SK-N-SH (cell line): ENCODE data around the gene ILF3. TPM values are rescaled to one million over a fixed set of nuclear protein-coding genes. Genes with fewer than 3 reads are reported as not detected.

Experiments
- CTCF ChIA-PET: fragments of 300-600, 350-600 bp; formaldehyde crosslinking; extraction: SDS; loops from one replicate; lab custom pipeline; 2021; lab: Yijun Ruan, JAX
- POLR2A ChIA-PET: fragments of 350-600 bp; sonication (Branson Sonifier 250); formaldehyde crosslinking; extraction: SDS; loops from one replicate; lab custom pipeline; 2020; ENCODE audit warnings: antibody characterized with exemption, inconsistent platforms; lab: Yijun Ruan, JAX
- DNase-seq: peaks from one replicate; pipeline ENCODE4 v3.0.0; 2012
- H2AFZ ChIP-seq: fragments of 200-600 bp; sonication (generic); 2 replicates; pipeline ENCODE4 v1.8.1; 2016; ENCODE audit warnings: antibody characterized with exemption, mild to moderate bottlenecking, low read depth
- H3F3A ChIP-seq: fragments of 200-600 bp; sonication (generic); replicated peaks from 2 replicates; pipeline ENCODE3; 2016; ENCODE audit warnings: antibody characterized with exemption, mild to moderate bottlenecking; ENCODE audit not compliant: insufficient read depth
- H3K27ac ChIP-seq, 2 experiments: fragments of 200-500 bp in 1 of 2; fragments of 200-600 bp in 1 of 2; sonication (Bioruptor generic) in 1 of 2; sonication (generic), shearing (Covaris generic) in 1 of 2; 2 replicates each; pipeline versions ENCODE4 v1.5.1 to v1.6.1; 2014 to 2016; ENCODE audit warnings: low read depth in 2 of 2, inconsistent platforms in 1 of 2, low read length in 1 of 2, mild to moderate bottlenecking in 1 of 2, mixed read lengths in 1 of 2
- H3K27me3 ChIP-seq: fragments of 200-600 bp; sonication (generic), shearing (Covaris generic); 2 replicates; pipeline ENCODE4 v1.6.1; 2016; ENCODE audit warnings: mixed run types; ENCODE audit not compliant: insufficient read depth
- H3K36me3 ChIP-seq, 2 experiments: fragments of 200-500 bp in 1 of 2; fragments of 200-600 bp in 1 of 2; sonication (Bioruptor generic) in 1 of 2; sonication (generic) in 1 of 2; replicated peaks in 1 of 2; 2 replicates each; pipeline versions ENCODE3 to v1.5.1; 2014 to 2016; ENCODE audit warnings: low read length in 1 of 2, mild to moderate bottlenecking in 1 of 2; ENCODE audit not compliant: insufficient read depth in 2 of 2, control insufficient read depth in 1 of 2
- H3K4me1 ChIP-seq, 2 experiments: fragments of 200-500 bp in 1 of 2; fragments of 200-600 bp in 1 of 2; sonication (Bioruptor generic) in 1 of 2; sonication (generic), shearing (Covaris generic) in 1 of 2; 2 replicates each; pipeline versions ENCODE4 v1.5.1 to v1.6.1; 2014 to 2016; ENCODE audit warnings: low read depth in 1 of 2, low read length in 1 of 2, mixed run types in 1 of 2; ENCODE audit not compliant: insufficient read depth in 2 of 2, control insufficient read depth in 1 of 2
- H3K4me2 ChIP-seq: fragments of 200-600 bp; sonication (generic), shearing (Covaris generic); 2 replicates; pipeline ENCODE4 v1.6.1; 2017; ENCODE audit warnings: mixed run types
- H3K4me3 ChIP-seq, 2 experiments: fragments of 200-500 bp in 1 of 2; fragments of 200-600 bp in 1 of 2; sonication (Bioruptor generic) in 1 of 2; sonication (generic), shearing (Covaris generic) in 1 of 2; 2 replicates each; pipeline versions ENCODE4 v1.5.1 to v1.8.1; 2014 to 2016; ENCODE audit warnings: low read depth in 2 of 2, inconsistent platforms in 1 of 2, low read length in 1 of 2, mild to moderate bottlenecking in 1 of 2, mixed read lengths in 1 of 2, moderate library complexity in 1 of 2
- H3K79me2 ChIP-seq: fragments of 200-600 bp; sonication (generic); 2 replicates; pipeline ENCODE4 v1.8.1; 2017; ENCODE audit warnings: mild to moderate bottlenecking; ENCODE audit not compliant: insufficient read depth
- H3K9ac ChIP-seq: fragments of 200-600 bp; sonication (generic); 2 replicates; pipeline ENCODE4 v1.6.1; 2017; ENCODE audit warnings: mixed run types
- H3K9me2 ChIP-seq: fragments of 200-600 bp; sonication (generic); 2 replicates; pipeline ENCODE4 v1.6.1; 2017; ENCODE audit warnings: mixed run types
- H3K9me3 ChIP-seq: fragments of 200-600 bp; sonication (generic); 2 replicates; pipeline ENCODE4 v1.6.1; 2017; ENCODE audit warnings: mixed run types, mild to moderate bottlenecking, moderate library complexity
- H4K20me1 ChIP-seq: fragments of 200-600 bp; sonication (generic); 2 replicates; pipeline ENCODE4 v1.6.1; 2017; ENCODE audit warnings: mild to moderate bottlenecking, mixed run types; ENCODE audit not compliant: insufficient read depth
- NFIC ChIP-seq: IDR thresholded peaks from 2 replicates; pipeline ENCODE4 v1.4.0; 2012; ENCODE audit warnings: borderline replicate concordance
- POLR2AphosphoS5 ChIP-seq: IDR thresholded peaks from 2 replicates; pipeline ENCODE4 v1.6.1; 2012; ENCODE audit warnings: low read depth, low read length
- RCOR1 ChIP-seq: fragments of 150-350 bp; IDR thresholded peaks from 2 replicates; pipeline ENCODE4 v1.6.1; 2017; ENCODE audit warnings: antibody characterized with exemption, low read length
- RFX5 ChIP-seq: IDR thresholded peaks from 2 replicates; pipeline ENCODE4 v1.6.1; 2012; ENCODE audit warnings: mild to moderate bottlenecking, improper control_type of control experiment, low read length
- TEAD4 ChIP-seq: IDR thresholded peaks from 2 replicates; pipeline ENCODE4 v1.4.0; 2012; ENCODE audit warnings: mild to moderate bottlenecking, borderline replicate concordance; ENCODE audit not compliant: insufficient read depth
- WGBS: methylation state at CpG from one replicate; pipeline ENCODE4 v1.1.6; 2017; ENCODE audit warnings: low lambda C conversion rate; 5-methylcytosine and 5-hydroxymethylcytosine counted together
- polyA plus RNA-seq, 3 experiments: library from polyadenylated mRNA; depleted of rRNA; stranded (reverse); fragments of >200 nt; gene quantifications; 2 replicates each; pipeline ENCODE4 v1.2.3, GENCODE V29; 2012
- TF ChIP-seq, protein P1 (sequence below): IDR thresholded peaks from 2 replicates; pipeline ENCODE4 v1.4.0; 2012; ENCODE audit warnings: low read depth, borderline replicate concordance
- TF ChIP-seq, protein P2 (sequence below): IDR thresholded peaks from 2 replicates; pipeline ENCODE4; 2012

ILF3 gene
- polyA plus RNA-seq, 1 of the 3 experiments (the other 2 are of a cell fraction) = 229 TPM

DNA sequence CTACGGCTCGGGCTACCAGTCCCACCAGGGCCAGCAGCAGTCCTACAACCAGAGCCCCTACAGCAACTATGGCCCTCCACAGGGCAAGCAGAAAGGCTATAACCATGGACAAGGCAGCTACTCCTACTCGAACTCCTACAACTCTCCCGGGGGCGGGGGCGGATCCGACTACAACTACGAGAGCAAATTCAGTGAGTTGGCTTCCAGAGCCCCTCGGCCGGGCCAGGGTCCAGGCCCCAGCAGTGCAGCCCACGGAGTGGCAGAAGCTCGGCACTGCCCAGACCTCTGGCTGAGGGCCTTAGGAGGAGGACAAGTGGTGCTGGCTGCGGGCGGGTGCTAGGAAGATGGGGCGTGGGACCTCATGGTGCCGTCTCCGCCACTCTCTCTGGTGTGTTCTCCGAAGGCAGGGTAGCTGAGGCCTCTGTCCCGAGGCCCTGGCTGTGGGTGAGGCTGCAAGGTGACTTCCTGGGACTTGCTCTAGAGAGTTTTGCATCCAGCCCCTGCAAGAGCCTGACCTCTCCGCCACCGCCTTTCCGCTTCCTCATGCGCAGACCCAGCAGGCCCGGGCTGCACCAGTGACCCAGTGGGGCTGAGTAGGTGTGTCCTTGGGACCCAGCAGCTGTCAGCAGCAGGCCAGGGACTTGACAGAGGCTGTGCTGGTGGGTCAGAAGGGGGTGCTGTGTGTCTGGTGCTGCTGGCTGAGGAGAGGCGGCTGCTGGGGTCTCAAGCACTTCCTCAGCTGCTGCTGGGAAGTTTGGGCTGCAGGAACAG is 33.6 kb downstream of the ILF3 start:
- POLR2A ChIA-PET = no interaction called here
- CTCF ChIA-PET = interaction anchor here (2.6 to 3.2 kb wide), 2 partner anchors 13 to 107 kb away, joined by 9 to 22 read pairs; partner anchors contain the start of gene QTRT1

DNA sequence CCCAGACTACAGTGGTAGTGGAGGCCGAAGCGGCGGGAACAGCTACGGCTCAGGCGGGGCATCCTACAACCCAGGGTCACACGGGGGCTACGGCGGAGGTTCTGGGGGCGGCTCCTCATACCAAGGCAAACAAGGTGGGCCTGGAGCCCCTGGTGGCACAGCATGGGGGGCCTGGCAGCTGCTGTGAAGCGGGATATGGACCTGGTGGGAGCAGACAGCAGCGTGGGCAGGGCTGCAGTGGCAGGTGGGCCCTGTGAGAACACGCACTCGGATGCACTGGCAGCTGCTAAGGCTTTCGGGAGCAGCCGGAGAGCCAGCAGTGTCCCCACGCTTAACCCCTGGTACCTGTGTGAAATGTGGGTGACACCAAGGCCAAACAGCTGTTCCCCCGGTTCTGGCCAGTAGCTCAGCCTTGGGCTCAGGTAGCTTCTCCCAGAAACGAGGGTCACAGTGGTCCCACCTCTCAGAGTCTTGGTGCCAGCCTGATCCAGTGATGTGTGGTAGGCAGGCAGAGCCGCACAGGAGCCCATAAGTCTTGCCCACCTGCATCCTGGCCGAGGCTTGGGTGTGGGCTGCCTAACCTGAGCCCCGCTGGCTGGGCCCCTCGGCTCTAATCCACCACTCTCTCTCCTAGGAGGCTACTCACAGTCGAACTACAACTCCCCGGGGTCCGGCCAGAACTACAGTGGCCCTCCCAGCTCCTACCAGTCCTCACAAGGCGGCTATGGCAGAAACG is 34.6 kb downstream of the ILF3 start:
- Histone ChIP-seq H3K4me1 (no peaks in the 10 kb centered on the region), H2AFZ (no peak overlapping the region), H3K9ac (no peak overlapping the region), H3K27me3 (no peaks in the 10 kb centered on the region), H4K20me1 (peaks cover 88% of the 10 kb centered on the region), H3K36me3 (peaks cover 47 to 82% of the 10 kb centered on the region in 2 experiments), H3K9me3 (no peaks in the 10 kb centered on the region), H3K79me2 (peaks cover 21% of the 10 kb centered on the region), H3K9me2 (no peaks in the 10 kb centered on the region), H3K4me3 (no peak overlapping the region), H3F3A (peaks cover 22% of the 10 kb centered on the region), H3K27ac (no peak overlapping the region), H3K4me2 (no peak overlapping the region)
- 95% methylated on average over 12 of the region's 27 CpGs for WGBS
- ChIA-PET POLR2A (no interaction called here), CTCF (interaction anchor here (0.8 to 3.2 kb wide), 3 partner anchors 9 to 108 kb away, joined by 3 to 22 read pairs (median 9); partner anchors contain the start of gene QTRT1)
- DNase-seq = no peak
- TF ChIP-seq, protein P1, sequence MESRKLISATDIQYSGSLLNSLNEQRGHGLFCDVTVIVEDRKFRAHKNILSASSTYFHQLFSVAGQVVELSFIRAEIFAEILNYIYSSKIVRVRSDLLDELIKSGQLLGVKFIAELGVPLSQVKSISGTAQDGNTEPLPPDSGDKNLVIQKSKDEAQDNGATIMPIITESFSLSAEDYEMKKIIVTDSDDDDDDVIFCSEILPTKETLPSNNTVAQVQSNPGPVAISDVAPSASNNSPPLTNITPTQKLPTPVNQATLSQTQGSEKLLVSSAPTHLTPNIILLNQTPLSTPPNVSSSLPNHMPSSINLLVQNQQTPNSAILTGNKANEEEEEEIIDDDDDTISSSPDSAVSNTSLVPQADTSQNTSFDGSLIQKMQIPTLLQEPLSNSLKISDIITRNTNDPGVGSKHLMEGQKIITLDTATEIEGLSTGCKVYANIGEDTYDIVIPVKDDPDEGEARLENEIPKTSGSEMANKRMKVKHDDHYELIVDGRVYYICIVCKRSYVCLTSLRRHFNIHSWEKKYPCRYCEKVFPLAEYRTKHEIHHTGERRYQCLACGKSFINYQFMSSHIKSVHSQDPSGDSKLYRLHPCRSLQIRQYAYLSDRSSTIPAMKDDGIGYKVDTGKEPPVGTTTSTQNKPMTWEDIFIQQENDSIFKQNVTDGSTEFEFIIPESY = no peak
- TF ChIP-seq RCOR1 (no peak), NFIC (no peak), POLR2AphosphoS5 (peak; percentile 15; the same call in 1 of the 2 replicates), RFX5 (no peak)

More for the DNA sequence above, 33.6 kb downstream of the ILF3 start:
- Histone ChIP-seq H3K27ac (no peak overlapping the region), H2AFZ (no peak overlapping the region), H4K20me1 (peaks cover 82% of the 10 kb centered on the region), H3K4me3 (no peak overlapping the region), H3K9ac (no peak overlapping the region), H3F3A (peaks cover 14% of the 10 kb centered on the region), H3K4me2 (no peak overlapping the region), H3K27me3 (no peaks in the 10 kb centered on the region), H3K79me2 (peaks cover 24% of the 10 kb centered on the region), H3K9me2 (no peaks in the 10 kb centered on the region), H3K36me3 (peaks cover 56 to 92% of the 10 kb centered on the region in 2 experiments), H3K9me3 (no peaks in the 10 kb centered on the region), H3K4me1 (no peaks in the 10 kb centered on the region)
- TF ChIP-seq TEAD4 = no peak
- TF ChIP-seq, protein P2, sequence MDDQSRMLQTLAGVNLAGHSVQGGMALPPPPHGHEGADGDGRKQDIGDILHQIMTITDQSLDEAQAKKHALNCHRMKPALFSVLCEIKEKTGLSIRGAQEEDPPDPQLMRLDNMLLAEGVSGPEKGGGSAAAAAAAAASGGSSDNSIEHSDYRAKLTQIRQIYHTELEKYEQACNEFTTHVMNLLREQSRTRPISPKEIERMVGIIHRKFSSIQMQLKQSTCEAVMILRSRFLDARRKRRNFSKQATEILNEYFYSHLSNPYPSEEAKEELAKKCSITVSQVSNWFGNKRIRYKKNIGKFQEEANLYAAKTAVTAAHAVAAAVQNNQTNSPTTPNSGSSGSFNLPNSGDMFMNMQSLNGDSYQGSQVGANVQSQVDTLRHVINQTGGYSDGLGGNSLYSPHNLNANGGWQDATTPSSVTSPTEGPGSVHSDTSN = no peak
- DNase-seq = peak; percentile 18
- WGBS = 92% methylated on average over 17 of the region's 25 CpGs
